Stimulated activated CD4-positive, alpha-beta T cell treated with anti-CD3 and anti-CD28 coated beads, Interleukin-2, amount 100 ng/mL, for 4 hours (primary cell): ENCODE results near the gene SH3BGR.

Experiments
- DNase-seq: peaks from one replicate; pipeline ENCODE4 v3.0.0-alpha.2; 2020; ENCODE audit warnings: low read depth

SH3BGR gene

GRCh38 chr21:39456665-39457064, 4.9 kb downstream of the SH3BGR start:
- DNase-seq, result no peak

GRCh38 chr21:39461419-39461818, 9.6 kb downstream of the SH3BGR start:
- DNase-seq, result no peak

- DNase-seq, result no peak
Measured at GRCh38 chr21:39463308-39463707, 11.5 kb downstream of the SH3BGR start.

GRCh38 chr21:39466584-39466983, 14.8 kb downstream of the SH3BGR start:
- DNase-seq, result no peak

GRCh38 chr21:39467746-39468145, 16.0 kb downstream of the SH3BGR start:
- no peak for DNase-seq

- no peak for DNase-seq
Measured at GRCh38 chr21:39468559-39468958, 16.8 kb downstream of the SH3BGR start.

- DNase-seq, result no peak
Measured at GRCh38 chr21:39471598-39471997, 19.8 kb downstream of the SH3BGR start.

GRCh38 chr21:39472786-39473185, 21.0 kb downstream of the SH3BGR start:
- DNase-seq, result no peak

GRCh38 chr21:39474611-39475010, 22.8 kb downstream of the SH3BGR start:
- no peak for DNase-seq

- no peak for DNase-seq
Measured at GRCh38 chr21:39479164-39479813, 27.5 kb downstream of the SH3BGR start.

GRCh38 chr21:39479814-39480182, 28.0 kb downstream of the SH3BGR start:
- DNase-seq, result no peak

- DNase-seq, result no peak
Measured at GRCh38 chr21:39480271-39480670, 28.5 kb downstream of the SH3BGR start.

- no peak for DNase-seq
Measured at GRCh38 chr21:39481886-39482285, 30.1 kb downstream of the SH3BGR start.

GRCh38 chr21:39483917-39484316, 32.1 kb downstream of the SH3BGR start:
- DNase-seq, result no peak

GRCh38 chr21:39484711-39485276, 33.0 kb downstream of the SH3BGR start:
- no peak for DNase-seq

- DNase-seq, result no peak
Measured at GRCh38 chr21:39489380-39489924, 37.7 kb downstream of the SH3BGR start.

- no peak for DNase-seq
Measured at GRCh38 chr21:39499156-39499555, 47.4 kb downstream of the SH3BGR start.

GRCh38 chr21:39502631-39503030, 50.9 kb downstream of the SH3BGR start:
- no peak for DNase-seq

GRCh38 chr21:39503123-39503762, 51.5 kb downstream of the SH3BGR start:
- DNase-seq, result no peak

- DNase-seq, result no peak
Measured at GRCh38 chr21:39504230-39504629, 52.5 kb downstream of the SH3BGR start.

- no peak for DNase-seq
Measured at GRCh38 chr21:39510240-39510639, 58.5 kb downstream of the SH3BGR start.

GRCh38 chr21:39511102-39511501, 59.3 kb downstream of the SH3BGR start:
- no peak for DNase-seq

- no peak for DNase-seq
Measured at GRCh38 chr21:39513735-39514134, 62.0 kb downstream of the SH3BGR start.
